HepG2 (cell line): ENCODE data around the gene PCNP. TPM values are rescaled to one million over a fixed set of nuclear protein-coding genes. Genes with fewer than 3 reads are reported as not detected.

ENCODE experiments used
- ARNT ChIP-seq: fragments of 450-650 bp; IDR thresholded peaks from 2 replicates; pipeline ENCODE4 v1.6.1; 2017
- KDM5B ChIP-seq: sonication (generic); formaldehyde crosslinking; IDR thresholded peaks from 2 replicates; pipeline ENCODE4 v1.4.0; 2020; ENCODE audit warnings: missing genetic modification reagents, mild to moderate bottlenecking, borderline replicate concordance
- MEF2D ChIP-seq: sonication (generic); formaldehyde crosslinking; IDR thresholded peaks from 2 replicates; pipeline ENCODE4 v1.5.1; 2020; ENCODE audit warnings: mild to moderate bottlenecking, missing genetic modification reagents
- MYC ChIP-seq: sonication (generic); formaldehyde crosslinking; IDR thresholded peaks from 2 replicates; pipeline ENCODE4 v1.9.0; 2021; ENCODE audit warnings: missing genetic modification reagents, borderline replicate concordance
- NBN ChIP-seq: fragments of 450-650 bp; conservative IDR thresholded peaks from 2 replicates; pipeline ENCODE4 v1.6.1; 2017
- NFYC ChIP-seq: IDR thresholded peaks from 2 replicates; pipeline ENCODE4 v1.6.1; 2016; ENCODE audit warnings: missing genetic modification reagents, missing compliant biosample characterization
- NRL ChIP-seq: sonication (generic); formaldehyde crosslinking; IDR thresholded peaks from 2 replicates; pipeline ENCODE4 v1.5.0; 2020; ENCODE audit warnings: missing genetic modification reagents, mild to moderate bottlenecking, moderate library complexity, borderline replicate concordance
- PHF21A ChIP-seq: sonication (generic); formaldehyde crosslinking; IDR thresholded peaks from 2 replicates; pipeline ENCODE4 v1.5.0; 2020; ENCODE audit warnings: mild to moderate bottlenecking, missing genetic modification reagents
- REXO4 ChIP-seq: sonication (generic); formaldehyde crosslinking; IDR thresholded peaks from 2 replicates; pipeline ENCODE4 v1.8.0; 2022; ENCODE audit warnings: missing genetic modification reagents, mild to moderate bottlenecking, borderline replicate concordance
- SNAI1 ChIP-seq: sonication (generic); formaldehyde crosslinking; IDR thresholded peaks from 2 replicates; pipeline ENCODE4 v1.5.0; 2020; ENCODE audit warnings: mild to moderate bottlenecking, missing genetic modification reagents, borderline replicate concordance
- ZNF232 ChIP-seq: sonication (generic); formaldehyde crosslinking; IDR thresholded peaks from 2 replicates; pipeline ENCODE4 v1.4.0; 2020; ENCODE audit warnings: missing genetic modification reagents, borderline replicate concordance
- ZNF253 ChIP-seq: sonication (generic); formaldehyde crosslinking; IDR thresholded peaks from 2 replicates; pipeline ENCODE4 v1.8.0; 2022; ENCODE audit warnings: mild to moderate bottlenecking, missing genetic modification reagents, borderline replicate concordance
- polyA plus RNA-seq, 8 experiments: library from polyadenylated mRNA; depleted of rRNA in 3 of 8; stranded (reverse) in 7 of 8; unstranded in 1 of 8; fragments of >200 nt; fragmentation: Illumina TruSeq in 4 of 8; extraction: Trizol in 4 of 8; gene quantifications; 2 replicates each; pipeline versions ENCODE4 v1.2.1 to v1.2.3, GENCODE V29; 2011 to 2016; ENCODE audit warnings: low read depth in 4 of 8, missing spikeins in 1 of 8, mixed read lengths in 1 of 8; ENCODE audit not compliant: insufficient read depth in 1 of 8
- total RNA-seq, 5 experiments: library from RNA; depleted of rRNA; stranded (reverse); fragments of >200 nt; fragmentation: Illumina TruSeq; extraction: Trizol; gene quantifications; 2 replicates each; pipeline ENCODE4 v1.2.3, GENCODE V29; 2016; ENCODE audit warnings: low read depth in 1 of 5
- TF ChIP-seq, protein P1 (sequence below): sonication (generic); formaldehyde crosslinking; IDR thresholded peaks from 2 replicates; pipeline ENCODE4 v1.9.0; 2021; ENCODE audit warnings: missing genetic modification reagents, borderline replicate concordance
- TF ChIP-seq, protein P2 (sequence below): sonication (generic); formaldehyde crosslinking; IDR thresholded peaks from 2 replicates; pipeline ENCODE4 v1.5.1; 2020; ENCODE audit warnings: missing genetic modification reagents, mild to moderate bottlenecking, borderline replicate concordance
- TF ChIP-seq, protein P3 (sequence below): IDR thresholded peaks from 2 replicates; pipeline ENCODE4 v1.4.0; 2020; ENCODE audit warnings: mild to moderate bottlenecking, missing genetic modification reagents
- TF ChIP-seq, protein P4 (sequence below): sonication (generic); formaldehyde crosslinking; IDR thresholded peaks from 2 replicates; pipeline ENCODE4 v1.4.0; 2020; ENCODE audit warnings: missing genetic modification reagents; ENCODE audit errors: not compliant biosample characterization
- TF ChIP-seq, protein P5 (sequence below): sonication (generic); formaldehyde crosslinking; conservative IDR thresholded peaks from 2 replicates; pipeline ENCODE4 v1.4.0; 2020; ENCODE audit warnings: mild to moderate bottlenecking, missing genetic modification reagents, moderate library complexity

Gene PCNP
- total and polyA plus RNA-seq, 2 of the 13 experiments (the other 11 are each of a cell fraction or from before 2014, with no cell fraction given) = 44.1 to 78.2 TPM

DNA sequence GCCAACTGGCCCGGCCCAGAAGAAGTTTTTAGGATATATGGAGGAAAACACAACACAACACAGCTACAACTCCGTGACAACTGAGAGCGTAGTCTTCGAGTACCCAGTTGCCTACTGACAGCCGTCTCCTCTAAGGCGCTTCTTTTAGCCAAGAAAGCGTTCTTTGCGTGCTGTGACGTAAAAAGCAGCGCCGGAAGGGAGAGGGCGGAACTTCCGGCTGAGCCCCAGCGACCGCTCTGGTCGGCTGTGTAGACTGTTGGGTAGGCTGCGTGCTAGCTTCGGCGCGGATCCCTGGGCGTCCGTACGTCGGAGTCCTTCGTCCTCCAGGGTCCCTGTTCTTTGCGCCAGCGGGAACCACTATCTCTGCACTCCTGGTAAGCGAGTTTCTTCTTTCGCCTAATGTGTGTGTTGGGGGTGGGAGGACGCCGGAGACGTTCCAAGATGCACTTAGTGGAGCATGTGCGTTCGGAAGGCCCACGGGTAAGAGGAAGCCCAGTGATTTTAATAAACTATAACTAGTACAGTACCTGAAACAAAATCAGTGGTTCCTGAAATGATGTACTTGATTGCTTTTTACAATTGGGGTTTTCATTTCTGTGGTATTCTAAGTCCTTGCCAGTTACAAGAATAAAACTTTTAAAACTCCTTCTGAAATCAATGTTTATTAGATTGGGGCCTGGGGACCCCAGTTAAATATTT is 12.2 kb upstream of the PCNP start, which contains the start of gene TRMT10C (continued):
- TF ChIP-seq KDM5B (CRISPR knock-in tag) (0 out of 2 replicates have a peak, but pooled peaks have one; percentile 44), NBN (no peak), ARNT (no peak), REXO4 (CRISPR knock-in tag) (peak; percentile 32; the same call in 1 of the 2 replicates), NRL (CRISPR knock-in tag) (0 out of 2 replicates have a peak, but pooled peaks have one; percentile 66), PHF21A (CRISPR knock-in tag) (0 out of 2 replicates have a peak, but pooled peaks have one; percentile 41), MYC (CRISPR knock-in tag) (peak; percentile 90; the same call in 1 of the 2 replicates), ZNF232 (CRISPR knock-in tag) (peak; percentile 50; the same call in 1 of the 2 replicates), MEF2D (CRISPR knock-in tag) (peak; percentile 74), NFYC (CRISPR knock-in tag) (peak; percentile 54), SNAI1 (CRISPR knock-in tag) (no peak), ZNF253 (CRISPR knock-in tag) (no peak)
- TF ChIP-seq, protein P1, sequence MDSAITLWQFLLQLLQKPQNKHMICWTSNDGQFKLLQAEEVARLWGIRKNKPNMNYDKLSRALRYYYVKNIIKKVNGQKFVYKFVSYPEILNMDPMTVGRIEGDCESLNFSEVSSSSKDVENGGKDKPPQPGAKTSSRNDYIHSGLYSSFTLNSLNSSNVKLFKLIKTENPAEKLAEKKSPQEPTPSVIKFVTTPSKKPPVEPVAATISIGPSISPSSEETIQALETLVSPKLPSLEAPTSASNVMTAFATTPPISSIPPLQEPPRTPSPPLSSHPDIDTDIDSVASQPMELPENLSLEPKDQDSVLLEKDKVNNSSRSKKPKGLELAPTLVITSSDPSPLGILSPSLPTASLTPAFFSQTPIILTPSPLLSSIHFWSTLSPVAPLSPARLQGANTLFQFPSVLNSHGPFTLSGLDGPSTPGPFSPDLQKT = no peak
- TF ChIP-seq, protein P2, sequence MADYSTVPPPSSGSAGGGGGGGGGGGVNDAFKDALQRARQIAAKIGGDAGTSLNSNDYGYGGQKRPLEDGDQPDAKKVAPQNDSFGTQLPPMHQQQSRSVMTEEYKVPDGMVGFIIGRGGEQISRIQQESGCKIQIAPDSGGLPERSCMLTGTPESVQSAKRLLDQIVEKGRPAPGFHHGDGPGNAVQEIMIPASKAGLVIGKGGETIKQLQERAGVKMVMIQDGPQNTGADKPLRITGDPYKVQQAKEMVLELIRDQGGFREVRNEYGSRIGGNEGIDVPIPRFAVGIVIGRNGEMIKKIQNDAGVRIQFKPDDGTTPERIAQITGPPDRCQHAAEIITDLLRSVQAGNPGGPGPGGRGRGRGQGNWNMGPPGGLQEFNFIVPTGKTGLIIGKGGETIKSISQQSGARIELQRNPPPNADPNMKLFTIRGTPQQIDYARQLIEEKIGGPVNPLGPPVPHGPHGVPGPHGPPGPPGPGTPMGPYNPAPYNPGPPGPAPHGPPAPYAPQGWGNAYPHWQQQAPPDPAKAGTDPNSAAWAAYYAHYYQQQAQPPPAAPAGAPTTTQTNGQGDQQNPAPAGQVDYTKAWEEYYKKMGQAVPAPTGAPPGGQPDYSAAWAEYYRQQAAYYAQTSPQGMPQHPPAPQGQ (CRISPR knock-in tag) = no peak
- TF ChIP-seq, protein P3, sequence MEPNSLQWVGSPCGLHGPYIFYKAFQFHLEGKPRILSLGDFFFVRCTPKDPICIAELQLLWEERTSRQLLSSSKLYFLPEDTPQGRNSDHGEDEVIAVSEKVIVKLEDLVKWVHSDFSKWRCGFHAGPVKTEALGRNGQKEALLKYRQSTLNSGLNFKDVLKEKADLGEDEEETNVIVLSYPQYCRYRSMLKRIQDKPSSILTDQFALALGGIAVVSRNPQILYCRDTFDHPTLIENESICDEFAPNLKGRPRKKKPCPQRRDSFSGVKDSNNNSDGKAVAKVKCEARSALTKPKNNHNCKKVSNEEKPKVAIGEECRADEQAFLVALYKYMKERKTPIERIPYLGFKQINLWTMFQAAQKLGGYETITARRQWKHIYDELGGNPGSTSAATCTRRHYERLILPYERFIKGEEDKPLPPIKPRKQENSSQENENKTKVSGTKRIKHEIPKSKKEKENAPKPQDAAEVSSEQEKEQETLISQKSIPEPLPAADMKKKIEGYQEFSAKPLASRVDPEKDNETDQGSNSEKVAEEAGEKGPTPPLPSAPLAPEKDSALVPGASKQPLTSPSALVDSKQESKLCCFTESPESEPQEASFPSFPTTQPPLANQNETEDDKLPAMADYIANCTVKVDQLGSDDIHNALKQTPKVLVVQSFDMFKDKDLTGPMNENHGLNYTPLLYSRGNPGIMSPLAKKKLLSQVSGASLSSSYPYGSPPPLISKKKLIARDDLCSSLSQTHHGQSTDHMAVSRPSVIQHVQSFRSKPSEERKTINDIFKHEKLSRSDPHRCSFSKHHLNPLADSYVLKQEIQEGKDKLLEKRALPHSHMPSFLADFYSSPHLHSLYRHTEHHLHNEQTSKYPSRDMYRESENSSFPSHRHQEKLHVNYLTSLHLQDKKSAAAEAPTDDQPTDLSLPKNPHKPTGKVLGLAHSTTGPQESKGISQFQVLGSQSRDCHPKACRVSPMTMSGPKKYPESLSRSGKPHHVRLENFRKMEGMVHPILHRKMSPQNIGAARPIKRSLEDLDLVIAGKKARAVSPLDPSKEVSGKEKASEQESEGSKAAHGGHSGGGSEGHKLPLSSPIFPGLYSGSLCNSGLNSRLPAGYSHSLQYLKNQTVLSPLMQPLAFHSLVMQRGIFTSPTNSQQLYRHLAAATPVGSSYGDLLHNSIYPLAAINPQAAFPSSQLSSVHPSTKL = peak; percentile 61
- TF ChIP-seq, protein P4, sequence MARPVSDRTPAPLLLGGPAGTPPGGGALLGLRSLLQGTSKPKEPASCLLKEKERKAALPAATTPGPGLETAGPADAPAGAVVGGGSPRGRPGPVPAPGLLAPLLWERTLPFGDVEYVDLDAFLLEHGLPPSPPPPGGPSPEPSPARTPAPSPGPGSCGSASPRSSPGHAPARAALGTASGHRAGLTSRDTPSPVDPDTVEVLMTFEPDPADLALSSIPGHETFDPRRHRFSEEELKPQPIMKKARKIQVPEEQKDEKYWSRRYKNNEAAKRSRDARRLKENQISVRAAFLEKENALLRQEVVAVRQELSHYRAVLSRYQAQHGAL (CRISPR knock-in tag) = no peak
- TF ChIP-seq, protein P5, sequence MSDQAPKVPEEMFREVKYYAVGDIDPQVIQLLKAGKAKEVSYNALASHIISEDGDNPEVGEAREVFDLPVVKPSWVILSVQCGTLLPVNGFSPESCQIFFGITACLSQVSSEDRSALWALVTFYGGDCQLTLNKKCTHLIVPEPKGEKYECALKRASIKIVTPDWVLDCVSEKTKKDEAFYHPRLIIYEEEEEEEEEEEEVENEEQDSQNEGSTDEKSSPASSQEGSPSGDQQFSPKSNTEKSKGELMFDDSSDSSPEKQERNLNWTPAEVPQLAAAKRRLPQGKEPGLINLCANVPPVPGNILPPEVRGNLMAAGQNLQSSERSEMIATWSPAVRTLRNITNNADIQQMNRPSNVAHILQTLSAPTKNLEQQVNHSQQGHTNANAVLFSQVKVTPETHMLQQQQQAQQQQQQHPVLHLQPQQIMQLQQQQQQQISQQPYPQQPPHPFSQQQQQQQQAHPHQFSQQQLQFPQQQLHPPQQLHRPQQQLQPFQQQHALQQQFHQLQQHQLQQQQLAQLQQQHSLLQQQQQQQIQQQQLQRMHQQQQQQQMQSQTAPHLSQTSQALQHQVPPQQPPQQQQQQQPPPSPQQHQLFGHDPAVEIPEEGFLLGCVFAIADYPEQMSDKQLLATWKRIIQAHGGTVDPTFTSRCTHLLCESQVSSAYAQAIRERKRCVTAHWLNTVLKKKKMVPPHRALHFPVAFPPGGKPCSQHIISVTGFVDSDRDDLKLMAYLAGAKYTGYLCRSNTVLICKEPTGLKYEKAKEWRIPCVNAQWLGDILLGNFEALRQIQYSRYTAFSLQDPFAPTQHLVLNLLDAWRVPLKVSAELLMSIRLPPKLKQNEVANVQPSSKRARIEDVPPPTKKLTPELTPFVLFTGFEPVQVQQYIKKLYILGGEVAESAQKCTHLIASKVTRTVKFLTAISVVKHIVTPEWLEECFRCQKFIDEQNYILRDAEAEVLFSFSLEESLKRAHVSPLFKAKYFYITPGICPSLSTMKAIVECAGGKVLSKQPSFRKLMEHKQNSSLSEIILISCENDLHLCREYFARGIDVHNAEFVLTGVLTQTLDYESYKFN = 0 out of 2 replicates have a peak, but pooled peaks have one; percentile 25
